Activated naive CD8-positive, alpha-beta T cell treated with anti-CD3 and anti-CD28 coated beads, Interleukin-2, amount 10 ng/mL, durations not matched to agents 7 days and 5 days (primary cell): ENCODE data around the gene SLC6A17. TPM values are rescaled to one million over a fixed set of nuclear protein-coding genes. Genes with fewer than 3 reads are reported as not detected.

Experiments used
- ATAC-seq: fragments of 150-1000 bp; cut with Tn5 transposase; one replicate; pipeline ENCODE4 v1.10.0; 2021; ENCODE audit warnings: low read depth, moderate library complexity
- POLR2A ChIA-PET: fragments of 350-600 bp; sonication (Branson Sonifier 250); formaldehyde crosslinking; loops from one replicate; lab custom pipeline; 2021; ENCODE audit warnings: antibody characterized with exemption; lab: Charles Lee
- DNase-seq: peaks from one replicate; pipeline ENCODE4 v3.0.0; 2021
- H3K27ac Mint-ChIP-seq: one replicate; pipeline ENCODE4 v1.8.0; 2022; ENCODE audit warnings: mild to moderate bottlenecking, mixed read lengths
- H3K27me3 Mint-ChIP-seq: one replicate; pipeline ENCODE4 v1.8.0; 2022; ENCODE audit warnings: mild to moderate bottlenecking, moderate library complexity, mixed read lengths
- H3K36me3 Mint-ChIP-seq: one replicate; pipeline ENCODE4 v1.8.0; 2021; ENCODE audit warnings: mild to moderate bottlenecking, mixed read lengths
- H3K4me1 Mint-ChIP-seq: one replicate; pipeline ENCODE4 v1.8.0; 2021; ENCODE audit warnings: mixed read lengths
- H3K4me3 Mint-ChIP-seq: one replicate; pipeline ENCODE4 v1.8.0; 2022; ENCODE audit warnings: mild to moderate bottlenecking, moderate library complexity, mixed read lengths
- H3K9me3 Mint-ChIP-seq: one replicate; pipeline ENCODE4 v1.8.0; 2021; ENCODE audit warnings: mixed read lengths
- total RNA-seq, 2 experiments: library from RNA; stranded (reverse); gene quantifications; one replicate each; pipeline ENCODE4 v1.2.3, GENCODE V29; 2021

Gene SLC6A17
- total RNA-seq, 2 experiments from 2014 or later: not detected

DNA sequence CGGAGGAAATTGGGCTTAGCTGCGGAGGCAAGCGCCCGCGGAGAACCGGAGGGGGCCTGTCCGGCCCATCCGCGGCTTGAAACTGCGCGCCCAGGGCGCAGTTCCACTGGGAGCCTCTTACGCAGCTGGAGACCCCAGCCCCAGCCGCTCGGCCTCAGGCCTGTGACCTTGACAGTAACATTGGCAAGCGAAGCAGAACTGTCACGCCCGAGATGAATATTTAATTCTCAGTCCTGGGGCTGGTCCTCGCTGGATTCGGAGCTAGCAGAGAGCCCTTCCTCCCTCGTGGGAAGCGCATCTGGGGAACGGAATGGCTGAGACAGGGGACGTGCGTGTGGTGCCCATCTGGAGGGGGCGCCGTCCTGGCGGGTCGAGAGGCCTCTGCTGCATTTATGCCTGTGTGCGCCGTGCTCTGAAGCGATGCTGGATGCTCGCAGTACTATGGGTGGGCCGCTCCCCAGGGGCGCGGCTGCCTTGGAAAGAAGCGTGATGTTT lies 928 bp downstream of the SLC6A17 start:
- ATAC-seq (no peak), DNase-seq (no peak)
- H3K4me3 Mint-ChIP-seq: no peak overlapping the region
- no peaks in the 10 kb centered on the region for H3K36me3 Mint-ChIP-seq
- H3K27me3 Mint-ChIP-seq: peaks cover 57% of the 10 kb centered on the region
- H3K27ac Mint-ChIP-seq: no peak overlapping the region
- H3K4me1 Mint-ChIP-seq: peaks cover 3% of the 10 kb centered on the region
- no peaks in the 10 kb centered on the region for H3K9me3 Mint-ChIP-seq
- POLR2A ChIA-PET: no interaction called here

DNA sequence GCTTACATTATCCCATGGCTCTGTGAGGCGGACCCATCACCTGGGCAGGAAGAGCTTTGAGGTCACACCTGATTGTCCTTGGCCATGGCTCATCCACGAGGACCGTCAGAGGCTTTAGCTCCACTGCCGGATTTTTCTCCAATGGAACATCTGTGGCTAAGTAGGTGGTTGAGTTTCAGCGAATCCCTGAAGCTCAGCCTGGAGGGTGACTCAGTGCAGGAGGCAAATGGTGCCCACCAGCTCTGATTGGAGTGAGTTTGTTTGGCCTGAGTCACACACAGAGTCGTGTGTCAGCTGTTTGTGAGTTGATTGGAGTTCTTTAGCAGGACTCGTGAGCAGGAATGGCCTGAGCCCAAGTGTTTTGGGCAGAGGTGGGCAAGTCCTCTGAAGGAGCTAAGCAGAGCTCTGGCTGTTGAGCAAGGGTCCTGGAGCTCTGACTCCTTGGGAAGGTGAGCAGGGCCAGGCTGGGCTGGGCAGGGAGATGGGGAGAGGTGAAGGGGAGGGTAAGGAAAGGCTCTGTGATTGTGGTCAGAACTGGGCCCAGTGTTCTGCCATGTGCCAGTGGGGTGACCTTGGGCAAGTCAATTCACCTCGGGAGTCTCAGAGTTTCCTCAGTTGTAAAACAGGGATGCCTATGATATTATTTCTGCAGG lies 2.0 kb downstream of the SLC6A17 start:
- no peak for DNase-seq
- Mint-ChIP-seq H3K27ac (no peak overlapping the region), H3K4me1 (peaks cover 3% of the 10 kb centered on the region), H3K36me3 (no peaks in the 10 kb centered on the region), H3K9me3 (peaks cover 1% of the 10 kb centered on the region), H3K4me3 (no peak overlapping the region), H3K27me3 (peaks cover 63% of the 10 kb centered on the region)
- POLR2A ChIA-PET: interaction anchor here (0.5 kb wide), 1 partner anchor 1262 kb away, joined by 3 read pairs; no protein-coding TSS in a partner anchor
- ATAC-seq: no peak

DNA sequence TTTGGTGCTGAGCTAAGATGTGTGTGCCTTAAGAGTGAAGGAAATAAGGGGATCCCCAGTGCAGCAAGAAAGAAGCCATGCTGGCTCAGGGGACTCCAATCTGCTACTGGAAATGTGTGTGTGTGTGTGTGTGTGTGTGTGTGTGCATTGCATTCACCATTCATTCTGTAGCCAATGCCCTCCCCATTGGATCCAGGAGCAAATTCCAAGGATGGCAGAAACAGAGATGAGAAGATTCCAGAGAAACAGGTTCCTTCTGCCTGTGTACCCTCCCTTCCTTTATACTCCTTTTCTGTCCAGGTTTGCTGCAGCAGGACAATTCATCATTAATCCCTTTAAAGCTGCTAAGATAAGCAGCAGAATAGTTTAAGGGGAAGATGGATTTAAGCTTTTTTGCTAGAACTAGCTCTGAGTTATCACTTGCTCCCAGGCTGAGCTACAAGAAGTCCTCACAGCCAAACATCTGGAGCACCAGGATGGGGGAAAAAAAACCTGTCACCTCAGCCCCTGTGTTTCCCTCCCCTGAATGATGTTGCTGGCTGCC lies 3.2 kb downstream of the SLC6A17 start:
- no peak for ATAC-seq
- DNase-seq: no peak
- H3K27me3 Mint-ChIP-seq: peaks cover 63% of the 10 kb centered on the region
- no peak overlapping the region for H3K4me3 Mint-ChIP-seq
- H3K27ac Mint-ChIP-seq: no peak overlapping the region
- peaks cover 1% of the 10 kb centered on the region for H3K9me3 Mint-ChIP-seq
- peaks cover 3% of the 10 kb centered on the region for H3K4me1 Mint-ChIP-seq
- H3K36me3 Mint-ChIP-seq: no peaks in the 10 kb centered on the region
- POLR2A ChIA-PET: no interaction called here

DNA sequence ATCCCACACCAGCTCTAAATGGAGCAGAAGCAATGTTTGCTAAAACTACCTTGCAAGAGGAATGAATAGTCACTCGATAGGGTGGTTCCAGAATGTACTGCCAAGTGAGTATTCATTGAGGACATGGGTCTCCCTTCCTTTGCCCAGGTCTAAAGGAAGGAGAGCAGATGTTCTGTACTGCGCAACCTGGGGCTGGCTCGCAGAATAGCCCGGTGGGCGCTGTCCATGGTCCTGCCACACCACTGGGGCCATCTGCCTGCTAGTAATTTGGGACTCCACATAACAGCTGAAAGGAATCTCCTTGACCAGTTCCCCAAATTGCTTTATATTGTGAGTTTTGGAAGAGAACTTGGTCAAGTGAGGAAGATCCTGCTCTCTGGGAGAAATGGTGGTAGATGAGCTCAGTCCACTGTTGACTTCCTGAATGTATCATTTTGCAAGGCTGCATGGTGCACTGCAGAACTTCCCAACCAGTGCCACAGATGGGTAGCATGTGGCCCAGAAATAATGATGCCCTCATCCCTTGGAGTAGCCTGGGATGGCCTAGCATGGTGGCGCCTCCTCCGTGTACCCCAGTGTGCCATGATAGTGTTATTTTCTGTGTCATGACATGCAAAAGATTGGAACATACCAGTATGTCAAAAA lies 5.7 kb downstream of the SLC6A17 start:
- Mint-ChIP-seq H3K9me3 (peaks cover 1% of the 10 kb centered on the region), H3K27me3 (peaks cover 50% of the 10 kb centered on the region)

DNA sequence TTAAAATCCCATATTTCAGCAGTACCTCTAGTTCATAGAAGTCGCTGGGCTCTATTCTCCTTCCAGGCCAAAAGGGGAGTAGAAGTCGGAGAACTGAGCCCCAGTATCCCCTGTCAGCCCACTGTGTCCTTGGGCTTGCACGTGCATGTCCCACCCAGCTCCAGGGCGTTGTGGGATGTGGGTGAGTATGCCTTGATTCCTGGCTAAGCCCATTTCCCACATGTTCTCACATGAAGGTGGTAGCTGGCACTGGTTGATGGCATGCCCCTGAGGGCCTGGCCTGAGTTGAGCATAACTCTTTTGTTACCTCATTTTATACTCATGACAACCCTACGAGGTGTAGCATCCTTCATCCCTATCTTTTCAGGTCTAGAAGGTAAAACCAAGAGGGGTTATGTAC lies 8.0 kb downstream of the SLC6A17 start:
- no peak overlapping the region for H3K27ac Mint-ChIP-seq
- H3K36me3 Mint-ChIP-seq: no peaks in the 10 kb centered on the region
- POLR2A ChIA-PET: no interaction called here
- DNase-seq: no peak
- H3K4me1 Mint-ChIP-seq: peaks cover 5% of the 10 kb centered on the region
- H3K9me3 Mint-ChIP-seq: peaks cover 1% of the 10 kb centered on the region
- peaks cover 32% of the 10 kb centered on the region for H3K27me3 Mint-ChIP-seq
- no peak overlapping the region for H3K4me3 Mint-ChIP-seq
- no peak for ATAC-seq

More for the DNA sequence above, 5.7 kb downstream of the SLC6A17 start:
- Mint-ChIP-seq H3K4me3 (no peak overlapping the region), H3K36me3 (no peaks in the 10 kb centered on the region), H3K4me1 (peaks cover 5% of the 10 kb centered on the region), H3K27ac (no peak overlapping the region)
- DNase-seq: peak; percentile 77
- POLR2A ChIA-PET: interaction anchor here (0.6 to 0.7 kb wide), 2 partner anchors 32 to 484 kb away, joined by 4 to 5 read pairs; no protein-coding TSS in a partner anchor
- peak; percentile 56 for ATAC-seq

DNA sequence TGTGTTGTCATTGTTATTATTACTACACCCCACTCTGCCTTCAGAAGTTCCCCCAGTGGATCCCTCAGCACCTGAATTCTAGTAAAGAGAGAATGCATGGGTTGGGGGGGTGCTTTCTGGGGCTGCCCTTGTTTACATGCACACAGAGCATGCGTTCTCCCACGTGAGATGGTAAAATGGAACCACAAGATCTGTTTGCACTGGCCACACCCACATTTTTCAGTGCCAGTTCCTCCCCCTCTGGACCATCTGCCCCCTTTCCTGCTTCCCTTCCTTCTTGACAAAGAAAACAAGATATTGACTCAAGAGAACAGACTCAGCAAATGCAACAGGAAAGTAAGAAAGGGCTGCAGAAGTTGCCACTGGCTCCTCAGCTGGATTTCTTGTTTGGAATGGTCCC lies 8.9 kb downstream of the SLC6A17 start:
- ATAC-seq (no peak), DNase-seq (no peak)
- H3K4me3 Mint-ChIP-seq: no peak overlapping the region
- POLR2A ChIA-PET: no interaction called here
- H3K4me1 Mint-ChIP-seq: peaks cover 9% of the 10 kb centered on the region
- peaks cover 1% of the 10 kb centered on the region for H3K9me3 Mint-ChIP-seq
- H3K36me3 Mint-ChIP-seq: no peaks in the 10 kb centered on the region
- peaks cover 25% of the 10 kb centered on the region for H3K27me3 Mint-ChIP-seq
- H3K27ac Mint-ChIP-seq: no peak overlapping the region

DNA sequence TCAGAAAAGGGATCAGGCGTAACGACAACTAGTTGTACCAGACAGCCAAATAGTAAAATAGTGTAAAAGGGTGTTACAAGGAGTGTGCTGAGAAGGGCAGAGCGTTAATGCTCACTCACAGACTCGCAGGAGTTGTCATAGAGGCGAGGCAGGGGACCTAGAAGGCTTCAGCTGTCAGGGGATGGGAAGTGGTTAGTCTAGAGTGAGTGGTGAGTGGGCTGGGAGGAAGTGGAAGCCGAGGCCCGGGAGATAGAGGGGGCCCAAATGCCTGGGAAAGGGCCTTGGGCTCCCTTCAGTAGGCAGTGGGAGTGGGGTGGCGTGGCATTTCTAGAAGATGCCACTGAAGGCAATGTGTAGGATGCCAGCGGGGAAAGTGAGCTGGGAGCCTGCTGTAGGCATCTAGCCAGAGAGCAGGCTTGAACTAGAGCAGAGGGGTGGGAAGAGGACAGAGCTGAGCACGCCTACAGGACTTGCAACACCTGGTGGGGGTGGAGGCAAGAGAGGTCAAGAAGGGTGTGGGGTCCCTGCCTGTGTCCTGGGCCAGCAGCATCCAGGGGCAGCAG lies 10.3 kb downstream of the SLC6A17 start:
- Mint-ChIP-seq H3K4me1 (peaks cover 9% of the 10 kb centered on the region), H3K27me3 (peaks cover 16% of the 10 kb centered on the region), H3K9me3 (peaks cover 1% of the 10 kb centered on the region), H3K27ac (no peak overlapping the region), H3K4me3 (no peak overlapping the region), H3K36me3 (no peaks in the 10 kb centered on the region)
- POLR2A ChIA-PET: no interaction called here
- ATAC-seq: no peak
- DNase-seq: no peak

DNA sequence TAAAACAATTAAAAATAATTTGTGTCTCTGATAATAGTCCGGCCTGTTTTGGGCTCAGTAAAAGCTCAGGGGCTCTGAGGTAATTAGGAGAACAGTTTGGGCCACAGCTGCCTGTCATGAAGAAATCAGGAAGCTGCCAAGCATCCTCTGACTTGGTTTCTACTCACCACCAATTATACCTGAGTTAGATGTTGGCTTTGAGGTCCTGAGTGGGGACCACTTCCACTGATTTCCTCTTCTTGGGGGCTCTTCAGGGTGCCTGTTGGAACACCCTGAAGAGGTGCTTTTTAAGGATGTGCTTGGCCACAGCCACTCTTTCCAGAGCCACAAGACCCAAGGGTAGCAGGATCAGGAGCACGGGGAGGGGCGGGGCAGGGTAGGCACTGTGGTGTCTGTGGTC lies 10.9 kb downstream of the SLC6A17 start:
- POLR2A ChIA-PET: no interaction called here
- no peak for ATAC-seq
- no peaks in the 10 kb centered on the region for H3K36me3 Mint-ChIP-seq
- peaks cover 11% of the 10 kb centered on the region for H3K27me3 Mint-ChIP-seq
- no peak overlapping the region for H3K4me3 Mint-ChIP-seq
- peaks cover 9% of the 10 kb centered on the region for H3K4me1 Mint-ChIP-seq
- H3K27ac Mint-ChIP-seq: no peak overlapping the region
- H3K9me3 Mint-ChIP-seq: peaks cover 1% of the 10 kb centered on the region
- DNase-seq: no peak

DNA sequence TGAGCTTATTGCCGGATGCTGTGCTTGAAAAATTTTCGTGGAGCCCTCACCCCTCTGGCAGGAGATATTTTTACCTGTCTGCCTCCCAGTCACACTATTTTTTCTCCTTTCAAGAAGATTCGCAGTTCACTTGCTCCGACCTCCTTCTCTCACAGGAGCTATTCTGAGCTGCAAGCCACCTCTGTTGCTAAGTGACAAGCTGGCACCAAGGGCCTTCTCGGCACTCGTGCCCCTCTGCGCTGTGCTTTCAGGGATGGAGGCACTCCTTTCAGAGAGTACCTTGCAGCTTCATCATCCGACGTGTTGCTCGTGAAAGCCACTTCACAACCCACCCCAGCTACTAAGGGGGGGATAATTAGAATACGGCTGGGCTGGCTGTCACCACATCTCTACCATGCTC lies 11.6 kb downstream of the SLC6A17 start:
- no peak overlapping the region for H3K27ac Mint-ChIP-seq
- ATAC-seq (no peak), DNase-seq (no peak)
- peaks cover 1% of the 10 kb centered on the region for H3K9me3 Mint-ChIP-seq
- peaks cover 7% of the 10 kb centered on the region for H3K27me3 Mint-ChIP-seq
- no peaks in the 10 kb centered on the region for H3K36me3 Mint-ChIP-seq
- no peak overlapping the region for H3K4me3 Mint-ChIP-seq
- POLR2A ChIA-PET: no interaction called here
- H3K4me1 Mint-ChIP-seq: peaks cover 9% of the 10 kb centered on the region

DNA sequence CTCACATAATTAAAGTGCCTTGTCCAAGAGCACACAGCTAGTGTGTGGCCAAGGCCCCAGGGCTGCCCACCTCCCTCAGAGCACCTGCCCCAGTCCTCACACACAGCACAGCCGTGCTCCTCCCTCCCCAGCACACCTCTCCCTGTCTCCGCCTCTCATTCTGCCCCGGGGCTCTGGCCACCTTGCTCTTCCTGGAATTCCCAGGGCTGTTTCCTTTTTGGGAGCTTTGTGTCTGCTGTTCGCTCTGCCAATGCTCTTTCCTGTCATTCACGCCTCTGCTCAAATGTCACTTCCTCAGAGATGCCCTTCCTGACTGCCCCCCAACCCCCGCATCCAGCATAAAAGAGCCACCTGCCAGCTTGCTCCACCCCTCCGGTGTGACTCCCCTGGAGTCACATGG lies 13.3 kb downstream of the SLC6A17 start:
- no peak overlapping the region for H3K4me3 Mint-ChIP-seq
- ATAC-seq: no peak

DNA sequence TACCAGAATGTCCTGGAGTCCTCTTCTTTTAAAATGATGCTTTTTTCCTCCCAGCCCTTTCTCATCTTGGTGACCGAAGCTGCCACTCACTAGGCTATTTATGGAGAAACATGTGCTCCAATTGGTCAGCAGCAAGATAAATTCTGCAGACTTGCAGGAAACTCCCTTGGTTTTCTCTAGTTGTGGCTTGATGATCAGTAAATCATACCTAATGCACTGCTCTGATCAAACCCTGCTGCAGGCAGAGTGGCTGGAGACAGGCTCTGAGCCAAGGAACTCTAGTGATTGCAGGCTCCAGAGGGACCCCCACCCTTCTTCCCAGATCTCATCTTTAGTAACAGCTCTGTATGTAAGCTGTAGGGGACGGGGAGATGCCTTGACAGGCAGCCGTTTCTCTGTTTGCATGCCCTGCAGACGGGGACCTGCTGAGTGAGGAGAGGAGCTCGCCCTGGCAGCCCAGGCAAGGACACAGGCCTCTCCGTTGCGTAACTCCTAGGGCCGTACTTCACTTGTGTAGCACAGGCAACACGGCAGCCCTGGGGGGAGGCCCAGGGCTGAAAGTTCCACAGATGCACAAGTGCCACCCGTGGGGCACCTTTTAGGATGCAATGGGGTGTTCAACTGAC lies 14.5 kb downstream of the SLC6A17 start:
- H3K4me3 Mint-ChIP-seq: no peak overlapping the region
- peaks cover 9% of the 10 kb centered on the region for H3K4me1 Mint-ChIP-seq
- no peaks in the 10 kb centered on the region for H3K36me3 Mint-ChIP-seq
- POLR2A ChIA-PET: no interaction called here
- no peak for ATAC-seq
- H3K9me3 Mint-ChIP-seq: no peaks in the 10 kb centered on the region
- DNase-seq: no peak
- H3K27ac Mint-ChIP-seq: no peak overlapping the region
- H3K27me3 Mint-ChIP-seq: peaks cover 4% of the 10 kb centered on the region

More for the DNA sequence above, 13.3 kb downstream of the SLC6A17 start:
- Mint-ChIP-seq H3K27me3 (peaks cover 4% of the 10 kb centered on the region), H3K4me1 (peaks cover 9% of the 10 kb centered on the region), H3K9me3 (no peaks in the 10 kb centered on the region), H3K36me3 (no peaks in the 10 kb centered on the region), H3K27ac (no peak overlapping the region)
- POLR2A ChIA-PET: no interaction called here
- DNase-seq: no peak

DNA sequence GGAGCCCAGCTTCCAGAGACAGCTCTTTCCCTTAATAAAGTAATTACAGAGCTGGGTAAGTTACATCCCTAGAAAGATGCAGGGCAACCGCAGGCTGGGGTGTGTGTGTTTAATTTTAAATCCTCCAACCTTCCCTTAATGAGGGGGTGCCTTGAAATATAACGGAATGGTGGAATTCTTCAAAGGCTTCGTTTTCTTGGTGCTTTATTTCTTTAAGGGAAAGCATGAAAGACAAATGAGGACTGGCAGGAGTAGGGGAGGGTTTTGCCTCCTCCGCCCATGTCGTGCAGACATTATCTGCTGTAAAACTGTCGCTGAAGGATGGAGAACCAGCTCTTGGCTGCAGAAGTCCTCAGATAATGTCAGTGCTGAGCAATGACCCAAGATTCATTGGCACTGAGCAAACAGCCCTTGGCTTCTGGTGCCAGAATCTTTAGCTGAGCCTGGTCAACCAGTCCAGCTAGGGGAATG lies 15.5 kb downstream of the SLC6A17 start:
- H3K4me3 Mint-ChIP-seq: no peak overlapping the region

DNA sequence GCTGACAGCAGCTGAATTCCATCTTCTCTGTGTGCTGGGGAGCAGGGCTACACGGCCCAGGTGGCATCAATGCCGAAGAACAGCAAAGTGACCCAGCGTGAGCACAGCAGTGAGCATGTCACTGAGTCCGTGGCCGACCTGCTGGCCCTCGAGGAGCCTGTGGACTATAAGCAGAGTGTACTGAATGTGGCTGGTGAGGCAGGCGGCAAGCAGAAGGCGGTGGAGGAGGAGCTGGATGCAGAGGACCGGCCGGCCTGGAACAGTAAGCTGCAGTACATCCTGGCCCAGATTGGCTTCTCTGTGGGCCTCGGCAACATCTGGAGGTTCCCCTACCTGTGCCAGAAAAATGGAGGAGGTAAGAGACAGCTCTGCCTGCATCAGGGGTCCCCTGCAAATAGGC lies 16.6 kb downstream of the SLC6A17 start:
- no peak for DNase-seq
- Mint-ChIP-seq H3K4me3 (no peak overlapping the region), H3K4me1 (peaks cover 4% of the 10 kb centered on the region), H3K36me3 (no peaks in the 10 kb centered on the region), H3K9me3 (no peaks in the 10 kb centered on the region), H3K27ac (no peak overlapping the region), H3K27me3 (peaks cover 4% of the 10 kb centered on the region)
- ATAC-seq: no peak
- POLR2A ChIA-PET: no interaction called here

More for the DNA sequence above, 15.5 kb downstream of the SLC6A17 start:
- Mint-ChIP-seq H3K4me1 (peaks cover 4% of the 10 kb centered on the region), H3K9me3 (no peaks in the 10 kb centered on the region), H3K27me3 (peaks cover 4% of the 10 kb centered on the region), H3K36me3 (no peaks in the 10 kb centered on the region), H3K27ac (no peak overlapping the region)
- ATAC-seq: no peak
- POLR2A ChIA-PET: no interaction called here
- DNase-seq: no peak
